ENCODE measurements around the gene ABCB11.

GRCh38 chr2:169014780-169015179 lies 16.3 kb downstream of the ABCB11 start:
- TF ChIP-seq POLR2A (IDR thresholded peaks at IDR 0.05) (no peak), POLR2AphosphoS5 (IDR thresholded peaks at IDR 0.05) (no peak)

Measured in sigmoid colon (tissue), 4 donors.